GOT3 (cell line): ENCODE data around the gene IQSEC1.
A peak's percentile ranks its signal among the peaks of the same experiment; 100 is the strongest.

Experiments used
- DNase-seq: peaks from one replicate; lab custom pipeline; 2025; ENCODE audit warnings: mixed read lengths; lab: John Stamatoyannopoulos, UW

The IQSEC1 gene

DNA sequence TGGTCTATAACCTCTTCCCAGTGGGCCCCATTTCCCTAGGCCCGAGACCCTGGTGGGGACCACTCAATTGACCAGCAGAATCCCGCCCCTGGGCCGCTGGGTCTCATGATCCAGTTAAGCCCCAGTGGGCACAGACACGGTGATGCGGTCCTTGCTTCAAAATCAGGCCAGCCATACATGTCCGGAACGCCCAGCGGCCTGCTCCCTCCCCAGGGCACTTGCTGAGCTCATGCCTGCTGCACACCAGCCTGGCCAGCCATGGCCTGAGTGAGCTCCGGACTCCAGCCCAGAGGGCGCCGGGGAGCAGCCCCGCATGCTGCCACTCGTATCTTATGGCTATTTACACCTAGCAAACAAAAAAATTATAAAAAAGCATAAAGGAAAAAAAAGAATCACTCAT lies 34.4 kb upstream of the IQSEC1 start:
- DNase-seq = no peak

DNA sequence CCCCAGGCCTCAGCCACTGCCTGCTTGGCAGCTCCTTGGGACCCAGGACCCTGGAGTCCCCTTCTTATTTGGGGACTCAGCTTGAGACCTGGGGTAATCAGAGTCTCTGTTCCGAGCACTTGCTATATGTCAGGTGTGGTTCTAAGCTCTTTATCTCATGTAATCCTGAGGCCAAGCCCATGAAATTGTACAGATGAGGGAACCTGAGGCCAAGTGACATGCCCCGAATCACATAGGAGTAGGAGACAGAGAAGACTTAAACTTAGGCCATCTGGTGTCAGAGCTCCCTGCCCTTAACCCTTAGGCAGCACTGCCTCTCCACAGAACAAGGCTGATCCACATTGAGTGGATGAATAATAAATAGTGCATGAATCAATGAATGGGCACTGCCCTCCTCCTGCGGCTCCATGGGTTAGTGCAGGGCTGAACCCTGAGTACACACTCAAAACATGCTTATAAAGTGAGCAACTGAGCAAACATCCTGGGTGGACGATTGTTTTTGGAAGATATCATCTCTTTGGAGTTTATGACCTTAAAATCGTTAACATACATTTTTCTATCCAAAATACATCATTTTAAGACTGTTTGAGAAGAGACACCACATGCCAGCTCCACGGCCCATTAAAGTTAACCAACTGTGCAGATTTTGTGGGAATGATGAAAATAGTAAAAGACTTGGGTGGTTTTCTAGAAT lies 33.2 kb upstream of the IQSEC1 start:
- no peak for DNase-seq

DNA sequence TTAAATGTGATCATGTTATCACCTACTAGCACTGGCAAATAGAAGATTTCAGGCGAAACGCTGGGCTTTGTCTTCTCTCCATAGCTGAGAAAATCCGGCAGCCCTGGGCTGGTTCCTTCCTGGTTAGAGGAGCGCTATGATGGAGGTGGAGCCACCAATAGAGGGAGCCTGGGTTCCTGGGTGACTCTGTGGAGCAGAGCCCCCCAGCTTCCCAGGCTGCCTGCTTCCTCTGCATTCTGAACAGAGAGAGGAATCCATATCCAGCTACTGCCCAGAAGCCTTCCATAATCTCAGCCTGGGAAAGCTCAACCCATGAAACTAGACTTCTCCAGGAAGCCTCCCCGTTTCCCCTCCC lies 32.6 kb upstream of the IQSEC1 start:
- no peak for DNase-seq

DNA sequence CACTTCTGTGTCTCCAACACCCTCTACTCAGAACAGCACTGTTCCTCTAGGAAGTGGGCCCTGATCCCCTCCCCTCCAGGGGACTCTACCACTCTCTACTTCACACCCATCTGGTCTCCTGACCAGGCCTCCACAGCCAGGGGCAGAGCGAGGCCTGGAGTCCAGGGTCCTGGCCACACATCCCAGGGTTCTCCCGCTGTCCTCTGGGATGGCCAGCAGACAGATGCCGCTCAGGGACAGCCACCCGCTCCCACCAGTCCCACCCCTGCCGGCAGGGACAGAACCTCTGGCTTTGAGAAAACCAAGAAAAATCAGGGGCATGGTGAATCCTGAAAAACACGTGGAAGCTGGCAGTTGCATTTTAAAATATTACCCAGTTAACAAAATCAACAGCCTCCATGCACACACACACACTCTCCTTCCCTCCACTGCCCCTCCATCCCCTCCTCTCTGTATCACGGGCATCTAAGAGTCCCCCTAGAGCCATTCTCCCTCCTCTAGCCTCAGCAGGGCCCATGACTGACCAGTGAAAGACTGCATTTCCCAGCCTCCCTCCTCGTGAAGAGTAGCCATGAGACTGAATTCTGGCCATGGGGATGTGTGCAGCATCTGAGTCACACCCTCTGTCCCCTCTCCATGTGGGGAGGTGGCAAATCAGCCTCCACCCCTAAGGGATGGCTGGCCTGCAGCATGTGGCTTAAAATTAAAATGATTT lies 32.1 kb upstream of the IQSEC1 start:
- no peak for DNase-seq

DNA sequence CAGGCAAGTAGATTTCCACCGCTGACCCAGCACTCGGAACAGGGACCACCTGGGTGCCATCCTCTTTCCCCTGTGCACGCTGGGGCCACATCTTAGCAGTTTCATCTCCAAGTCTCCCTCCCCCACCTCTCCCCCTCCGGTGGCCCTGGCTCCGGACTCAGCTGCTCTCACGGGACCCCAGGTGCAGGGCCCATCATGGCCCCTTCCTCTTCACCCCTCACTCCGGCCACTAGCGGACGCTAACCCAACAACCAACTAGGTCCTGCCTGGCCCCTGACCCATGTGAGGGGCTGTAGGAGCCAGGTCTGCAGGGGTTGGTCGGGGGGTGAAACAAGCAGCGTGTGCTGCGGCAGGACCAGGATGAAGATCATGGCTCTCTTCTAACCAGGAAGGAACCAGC lies 31.3 kb upstream of the IQSEC1 start:
- no peak for DNase-seq

DNA sequence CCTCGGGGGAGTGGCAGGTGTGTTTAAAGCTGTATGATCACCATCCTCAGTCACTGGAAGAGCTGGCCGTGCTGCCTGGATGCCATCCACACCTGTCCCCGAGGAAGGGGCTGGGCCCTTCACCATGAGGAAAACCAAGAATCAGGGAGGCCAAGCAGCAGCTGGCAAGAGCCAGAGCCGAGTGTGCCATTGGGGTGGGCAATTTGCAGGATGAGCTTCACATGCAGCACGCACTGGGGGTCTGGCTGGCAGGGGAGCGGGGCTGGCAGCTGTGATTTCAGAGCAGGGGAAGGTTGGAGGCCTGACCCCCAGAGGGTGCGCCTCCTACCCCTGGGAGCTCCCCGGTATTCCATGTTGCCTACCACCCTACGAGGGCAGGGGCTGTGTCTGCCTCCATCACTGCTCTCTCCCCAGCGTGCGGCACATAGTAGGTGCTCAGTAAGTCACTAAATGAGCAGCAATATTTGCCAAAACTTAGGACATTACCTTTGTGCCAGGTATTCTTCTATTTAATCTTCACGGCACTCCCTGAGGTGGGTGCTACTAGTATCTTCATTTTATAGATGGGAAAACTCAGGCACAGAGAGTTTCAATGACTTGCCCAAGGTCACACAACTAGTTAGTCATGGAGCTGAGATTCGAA lies 30.3 kb upstream of the IQSEC1 start:
- no peak for DNase-seq

DNA sequence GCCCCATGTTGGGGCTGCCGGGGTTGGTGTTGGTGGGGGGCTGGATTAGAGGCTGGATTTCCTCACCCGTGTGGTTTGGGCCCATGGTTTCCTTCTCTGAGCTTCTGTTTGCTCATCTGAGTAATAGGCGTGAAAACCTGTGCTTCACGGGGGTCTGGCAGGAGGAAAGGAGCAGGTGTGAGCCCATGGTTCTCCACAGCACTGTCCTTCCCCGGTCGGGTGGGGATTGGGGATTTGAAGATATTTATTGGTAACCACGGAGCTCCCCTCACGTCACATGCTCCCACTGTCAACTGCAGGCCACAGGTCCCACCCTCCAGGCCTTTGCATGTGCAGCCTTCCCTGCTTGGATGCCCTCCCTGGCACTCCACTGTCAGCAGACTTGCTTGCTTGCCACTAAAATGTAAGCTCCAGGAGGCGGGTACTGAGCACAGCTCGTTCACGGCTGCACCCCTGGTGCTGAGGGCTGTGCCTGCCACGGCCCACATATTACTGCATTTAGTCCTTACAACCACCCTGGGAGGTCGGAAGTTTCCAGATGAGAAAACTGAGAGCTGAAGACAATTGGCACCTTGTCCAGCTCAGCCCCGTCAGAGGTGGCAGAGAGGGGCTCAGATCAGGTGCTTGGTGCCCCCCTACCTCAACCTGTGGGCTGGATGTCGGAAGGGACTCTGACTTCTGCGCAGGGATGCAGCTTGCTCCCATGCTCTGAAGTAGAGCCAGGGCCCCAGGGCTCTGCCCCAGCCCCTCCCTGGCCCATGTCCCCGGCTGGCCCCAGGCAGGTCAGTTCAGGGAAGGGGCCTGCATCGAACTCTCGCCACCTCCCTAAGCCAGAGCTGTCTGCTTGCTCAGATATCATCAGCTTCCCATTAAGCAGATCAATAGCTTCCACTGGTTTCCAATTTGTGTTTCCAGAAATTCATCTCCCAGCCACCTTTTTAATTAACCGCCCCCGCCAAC lies 29.4 kb upstream of the IQSEC1 start:
- DNase-seq = no peak

DNA sequence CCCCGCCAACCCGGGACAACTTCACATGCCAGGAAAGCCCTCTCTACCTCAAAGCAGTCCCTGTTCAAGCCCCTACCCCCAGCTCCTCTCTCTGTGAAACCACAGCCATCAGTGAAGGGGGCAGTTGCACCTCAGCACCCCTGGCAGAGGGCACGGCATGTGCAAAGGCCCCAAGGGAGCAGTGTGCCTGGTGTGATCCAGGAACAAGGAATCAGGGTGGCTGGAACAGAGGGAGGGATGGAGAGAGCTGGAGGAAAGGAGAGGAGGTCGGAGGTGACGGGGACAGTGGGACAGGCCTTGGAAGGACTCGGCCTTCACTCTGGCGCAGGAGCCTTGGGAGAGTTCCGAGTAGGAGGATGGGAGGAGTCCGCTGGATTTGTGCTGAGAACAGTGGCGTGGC lies 26.5 kb upstream of the IQSEC1 start:
- no peak for DNase-seq

DNA sequence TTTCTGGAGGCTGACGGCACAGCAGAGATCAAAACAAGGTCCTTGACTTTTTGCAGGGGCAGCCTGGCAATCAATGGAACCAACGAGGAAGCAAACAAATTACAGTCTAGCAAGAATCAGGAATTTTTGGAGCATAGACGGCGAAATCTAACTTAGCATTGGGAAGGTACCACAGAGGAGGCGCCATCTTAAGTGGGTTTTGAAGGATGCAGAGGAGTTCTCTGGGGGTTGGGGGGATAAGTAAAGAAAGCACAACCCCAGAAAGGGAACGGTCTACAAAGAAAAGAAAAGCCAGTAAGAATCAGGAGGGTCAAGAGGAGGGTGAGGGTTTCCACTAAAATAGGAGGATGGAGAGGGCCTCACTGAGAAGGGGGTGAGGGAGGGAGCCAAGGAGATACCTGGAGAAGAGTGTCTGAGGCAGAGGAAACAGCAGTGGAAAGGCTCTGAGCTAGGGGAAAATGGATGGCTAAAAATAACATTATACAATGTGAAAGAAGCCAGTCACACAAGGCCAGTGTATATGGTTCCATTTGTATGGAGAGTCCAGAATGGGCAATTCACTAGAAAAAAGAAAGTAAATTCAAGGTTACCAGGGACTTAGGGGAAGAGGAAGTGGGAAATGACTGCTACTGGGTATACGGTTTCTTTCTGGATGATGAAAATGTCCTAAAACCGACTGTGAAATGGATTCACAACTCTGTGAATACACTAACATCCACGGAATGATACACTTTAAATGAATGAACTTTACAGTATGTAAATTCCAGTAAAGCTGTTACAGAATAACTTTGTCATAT lies 25.2 kb upstream of the IQSEC1 start:
- DNase-seq = no peak

DNA sequence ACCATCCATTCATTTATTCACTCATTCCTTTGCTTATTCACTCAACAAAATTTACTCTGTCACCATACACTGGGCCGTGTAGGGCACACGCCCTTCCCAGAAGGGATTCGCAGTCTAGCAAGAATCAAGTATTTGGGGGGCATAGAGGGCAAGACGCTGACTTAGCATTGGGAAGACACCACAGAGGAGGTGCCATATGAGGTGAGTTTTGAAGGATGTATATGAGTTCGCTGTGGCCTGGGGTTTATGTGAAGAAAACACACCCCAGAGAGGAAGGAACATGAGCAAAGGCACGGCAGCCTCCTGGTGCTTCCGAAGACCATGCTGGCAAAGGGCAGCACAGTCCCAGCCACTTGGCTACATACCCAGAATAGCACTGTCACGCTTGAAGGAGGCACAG lies 23.1 kb upstream of the IQSEC1 start:
- no peak for DNase-seq

DNA sequence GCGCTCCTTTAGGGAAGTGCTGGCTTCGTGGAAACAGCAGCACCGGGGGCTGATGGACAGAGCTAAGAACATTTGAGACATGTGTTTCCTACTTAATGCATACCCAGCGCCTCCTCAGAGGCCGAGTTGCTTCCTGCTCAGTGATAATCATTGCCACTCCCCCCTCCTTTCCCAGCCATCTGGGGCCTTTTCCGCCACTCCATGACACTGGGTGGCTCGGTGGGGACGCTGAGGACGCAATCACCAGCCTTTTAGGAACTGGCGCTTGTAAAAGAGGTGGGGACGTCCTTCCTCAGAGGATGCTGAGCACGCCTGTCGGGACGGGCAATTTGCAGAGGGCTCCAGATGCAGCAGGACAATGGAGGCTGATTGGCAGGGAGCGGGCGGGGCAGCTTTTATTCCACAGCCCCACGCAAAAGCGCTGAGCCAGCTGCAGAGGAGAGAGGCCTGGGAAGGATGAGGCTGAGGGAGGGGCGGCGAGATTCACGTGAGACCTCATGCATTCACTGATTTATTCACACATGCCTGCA lies 22.2 kb upstream of the IQSEC1 start:
- DNase-seq = no peak

DNA sequence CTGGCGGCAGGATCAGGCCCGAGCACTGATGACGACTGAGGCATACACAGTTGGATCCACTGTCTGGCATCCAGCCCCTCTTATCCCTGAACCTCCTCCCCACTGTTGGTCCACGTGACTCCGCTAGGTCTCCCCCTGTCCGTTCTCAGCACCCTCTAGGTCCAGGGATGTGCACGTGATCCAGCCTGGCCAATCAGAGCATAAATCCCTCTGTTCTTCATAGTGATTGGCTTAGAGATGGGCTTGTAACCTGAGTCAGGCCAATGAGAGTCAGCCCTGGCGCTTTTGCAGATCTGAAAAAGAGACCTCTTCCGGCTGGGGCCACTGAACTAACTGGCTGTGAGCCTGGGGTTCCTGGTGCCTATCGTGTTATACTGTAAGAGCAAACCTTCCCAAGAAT lies 20.5 kb upstream of the IQSEC1 start:
- no peak for DNase-seq

DNA sequence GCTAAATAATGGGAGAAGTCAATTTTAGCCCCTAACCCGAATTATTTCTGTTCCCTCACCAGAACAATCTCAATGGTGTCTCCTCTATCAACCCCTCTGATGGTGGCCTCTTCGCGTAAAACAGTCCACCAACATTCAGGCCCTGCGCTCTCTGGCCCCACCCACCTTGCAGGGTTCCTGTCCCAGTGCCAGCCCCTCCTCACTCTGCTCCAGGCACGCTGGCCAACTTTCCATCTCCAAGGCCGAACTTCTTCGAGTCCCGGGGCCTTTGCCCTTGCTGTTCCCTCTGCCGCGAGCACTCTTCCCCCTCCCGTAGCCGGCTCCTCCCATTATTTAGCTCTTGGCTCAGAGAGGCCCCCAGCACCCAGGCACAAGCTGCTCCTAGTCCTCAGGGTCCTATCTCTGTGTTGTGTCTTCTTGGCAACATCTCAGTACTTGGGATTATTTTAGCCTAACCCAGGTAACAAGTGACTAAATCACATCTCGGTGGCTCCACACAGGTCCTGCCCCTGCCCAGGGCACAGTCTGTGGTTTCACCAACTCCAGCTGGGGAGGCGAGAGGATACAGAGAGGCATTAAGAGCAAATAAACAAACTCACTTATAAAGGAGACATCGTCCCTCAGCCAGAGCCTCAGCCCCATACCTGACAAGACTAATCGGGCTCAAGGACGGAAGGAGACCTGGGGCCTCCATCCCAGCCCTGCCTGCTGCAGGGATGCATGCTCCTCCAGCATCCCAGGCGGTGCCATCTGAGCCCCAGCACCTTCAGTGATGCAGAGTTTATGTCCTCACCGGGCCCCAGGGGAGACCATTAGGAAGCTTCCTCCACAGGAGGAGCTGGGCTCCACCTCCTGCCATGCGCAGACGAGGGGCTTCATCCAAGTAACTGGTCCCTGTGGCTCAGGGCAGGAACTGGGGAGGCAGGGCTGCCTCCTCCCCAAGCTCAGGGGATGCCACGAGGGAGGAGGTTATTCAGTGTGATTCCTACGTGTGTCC lies 19.7 kb upstream of the IQSEC1 start:
- DNase-seq = no peak

DNA sequence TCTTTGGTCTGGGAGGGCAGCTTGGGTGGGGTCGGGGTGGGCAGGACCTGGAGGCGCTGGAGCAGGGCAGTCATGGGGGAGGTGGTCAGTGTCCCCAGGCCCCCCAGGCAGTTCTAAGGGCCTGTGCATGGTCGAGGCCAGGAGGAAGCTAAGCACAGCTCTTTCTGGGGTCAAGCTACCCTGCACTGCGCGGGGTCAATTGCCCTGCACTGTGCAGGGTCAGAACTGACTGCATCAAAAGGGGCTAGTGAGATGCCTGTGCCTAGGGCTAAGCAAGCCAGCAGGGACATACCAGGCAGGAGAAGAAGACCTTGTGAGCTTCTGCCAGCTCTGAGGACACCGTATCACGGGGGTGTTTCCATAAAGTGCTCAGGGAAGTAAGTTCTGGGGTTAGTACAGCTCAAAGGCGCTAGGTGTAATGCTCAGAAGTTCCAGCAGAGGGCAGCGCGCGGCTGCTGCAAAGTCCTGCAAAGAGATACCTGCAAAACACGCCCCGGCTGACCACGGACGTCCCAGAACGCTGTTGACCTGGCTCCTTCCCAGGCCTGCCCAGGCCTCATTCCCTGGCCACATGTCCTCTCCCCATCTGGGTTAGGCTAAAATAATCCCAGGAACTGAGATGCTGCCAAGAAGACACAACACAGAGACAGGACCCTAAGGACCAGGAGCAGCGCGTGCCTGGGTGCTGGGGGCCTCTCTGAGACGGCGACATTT lies 18.8 kb upstream of the IQSEC1 start:
- peak; percentile 20 for DNase-seq

DNA sequence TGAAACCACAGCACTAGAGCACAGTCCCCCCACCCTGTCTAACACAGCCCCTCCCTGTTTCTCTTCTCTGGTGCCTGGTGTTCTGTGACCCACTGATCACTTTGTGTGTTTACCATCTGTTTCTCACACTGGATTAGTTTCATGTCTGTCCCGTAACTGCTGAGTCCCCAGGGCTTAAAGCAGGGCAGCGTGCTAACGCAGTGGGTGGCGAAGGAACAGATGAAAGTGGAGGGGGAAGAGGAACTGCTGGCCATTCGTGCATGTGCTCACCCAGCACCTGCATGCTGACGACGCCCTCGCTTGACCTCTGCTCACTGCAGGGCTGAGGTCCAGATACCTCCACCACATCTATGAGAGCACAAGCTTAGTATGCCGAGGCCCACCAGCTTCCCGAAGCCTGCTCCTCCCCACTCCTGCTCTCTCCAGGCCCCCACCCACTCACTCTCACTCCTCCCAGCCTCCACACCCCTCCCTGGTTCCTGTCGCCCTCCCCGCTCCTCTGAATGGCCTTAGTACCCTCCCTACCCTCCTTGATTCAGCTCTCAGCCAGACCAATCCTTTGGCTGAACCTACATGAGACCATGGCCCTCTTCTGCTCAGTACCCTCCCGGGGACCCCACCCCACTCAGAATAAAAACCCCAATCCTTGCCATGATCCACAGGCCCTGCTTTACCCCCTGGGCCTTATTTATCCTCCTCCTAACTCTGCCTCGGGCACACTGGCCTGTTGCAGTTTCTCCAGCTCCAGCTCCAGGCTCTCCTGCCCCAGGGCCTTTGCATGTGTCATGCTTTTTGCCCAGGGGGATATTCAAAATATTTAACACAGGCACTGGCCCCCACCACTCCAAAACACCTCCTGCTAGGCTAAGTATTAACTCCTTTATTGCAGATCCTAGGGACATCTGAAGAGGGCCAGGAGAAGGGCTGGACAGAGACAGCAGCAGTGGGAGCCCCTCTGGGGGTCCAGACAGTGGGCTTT lies 15.1 kb upstream of the IQSEC1 start:
- DNase-seq = no peak

DNA sequence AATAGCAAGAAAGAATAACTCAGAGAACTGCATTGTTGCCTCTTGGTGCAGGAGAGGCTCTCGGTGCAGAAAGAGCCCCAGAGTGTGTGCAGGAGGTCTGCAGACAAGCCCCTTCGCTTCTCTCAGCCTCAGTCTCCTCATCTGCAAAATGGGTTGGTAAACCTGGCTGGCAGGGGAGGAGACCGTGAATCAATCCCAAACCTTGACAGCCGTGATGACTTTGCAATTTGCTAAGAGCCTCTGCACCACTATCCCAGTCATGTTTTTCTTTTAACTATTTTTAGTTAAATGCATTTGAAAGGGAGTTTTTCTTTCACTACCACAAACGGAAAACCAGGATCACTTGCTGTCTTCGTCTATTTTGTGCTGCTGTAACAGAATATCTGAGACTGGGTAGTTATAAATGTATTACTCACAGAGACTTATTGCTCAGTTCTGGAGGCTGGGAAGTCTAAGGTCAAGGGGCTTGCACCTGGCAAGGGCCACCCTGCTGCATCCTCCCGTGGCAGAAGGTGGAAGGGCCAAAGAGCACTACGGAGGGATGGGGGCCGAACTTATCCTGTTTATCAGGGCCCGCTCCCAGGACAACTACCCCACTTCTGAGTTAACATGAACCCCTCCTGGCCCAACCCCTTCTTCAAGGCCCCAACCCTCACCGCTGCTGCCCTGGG lies 14.2 kb upstream of the IQSEC1 start:
- DNase-seq = no peak

DNA sequence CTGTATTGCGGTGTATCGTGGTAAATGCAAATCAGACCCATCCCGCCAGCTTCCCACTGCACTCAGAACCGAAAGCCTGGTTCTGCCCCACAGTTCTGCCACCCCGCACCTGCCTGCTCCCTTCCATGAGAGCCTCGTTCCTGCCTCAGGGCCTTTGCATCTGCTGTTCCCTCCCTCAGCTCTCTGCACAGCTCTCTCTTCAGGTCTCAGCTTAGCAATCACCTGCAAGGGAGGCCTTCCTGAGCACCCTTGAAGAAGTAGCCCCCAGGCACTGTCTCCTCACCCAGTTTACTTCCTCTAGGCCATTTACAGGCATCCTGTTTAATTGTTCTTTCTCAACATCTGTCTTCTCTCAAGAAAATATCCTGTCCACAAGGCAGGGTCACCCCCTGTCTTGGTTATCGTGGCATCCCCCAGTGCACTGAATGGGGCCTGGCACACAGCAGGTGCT lies 13.3 kb upstream of the IQSEC1 start:
- no peak for DNase-seq

DNA sequence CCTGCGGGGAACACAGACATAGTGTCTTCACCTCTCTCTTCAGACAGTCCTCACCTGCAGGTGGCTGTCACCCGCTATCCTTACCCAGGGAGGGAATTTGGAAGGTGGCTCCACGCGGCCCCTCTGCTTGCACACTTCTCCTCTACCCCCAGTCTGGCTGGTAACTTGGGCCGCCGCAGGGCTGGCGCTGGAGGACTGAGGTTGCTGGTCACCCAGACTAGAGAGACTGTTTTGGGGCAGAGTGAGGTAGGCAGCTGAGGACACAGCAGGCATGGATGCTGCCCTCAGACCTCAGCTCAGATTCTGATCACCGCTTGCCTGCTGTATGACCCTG lies 12.6 kb upstream of the IQSEC1 start:
- no peak for DNase-seq
